Psoas muscle (tissue), 8 donors: Measurements from ENCODE around the gene KIF1A. TPM values are rescaled to one million over a fixed set of nuclear protein-coding genes. Genes with fewer than 3 reads are reported as not detected.

Experiments used
- ATAC-seq, 4 donors: fragments of 200-7000 bp; cut with Tn5 transposase; one replicate each; pipeline ENCODE4 v1.9.1; 2020; ENCODE audit warnings: moderate library complexity in 3 of 4, mild to moderate bottlenecking in 2 of 4
- DNase-seq, 2 donors: peaks; one replicate each; pipeline ENCODE4 v3.0.0-alpha.2; 2020
- H3K27ac ChIP-seq: fragments of 200-600 bp; one replicate; pipeline ENCODE4 v1.8.0; 2022
- H3K27me3 ChIP-seq, 3 donors: fragments of 200-600 bp in 1 of 3; one replicate each; pipeline versions ENCODE4 v1.6.1 to v1.8.0; 2013 to 2022; ENCODE audit warnings: low read length in 2 of 3, mild to moderate bottlenecking in 2 of 3, moderate library complexity in 1 of 3; ENCODE audit not compliant: insufficient read depth in 3 of 3
- H3K36me3 ChIP-seq, 2 donors: fragments of 200-600 bp in 1 of 2; one replicate each; pipeline versions ENCODE4 v1.6.1 to v1.8.0; 2013 to 2022; ENCODE audit warnings: low read depth in 1 of 2, mild to moderate bottlenecking in 1 of 2, moderate library complexity in 1 of 2; ENCODE audit not compliant: insufficient read depth in 1 of 2
- H3K4me1 ChIP-seq: fragments of 200-600 bp; one replicate; pipeline ENCODE4 v1.8.0; 2022
- H3K4me3 ChIP-seq: fragments of 200-600 bp; one replicate; pipeline ENCODE4 v1.8.0; 2022; ENCODE audit warnings: mild to moderate bottlenecking
- H3K9me3 ChIP-seq: fragments of 200-600 bp; one replicate; pipeline ENCODE4 v1.8.0; 2022
- CTCF ChIP-seq: fragments of 200-600 bp; IDR thresholded peaks from one replicate; pipeline ENCODE4 v1.8.0; 2022; ENCODE audit warnings: antibody characterized with exemption
- WGBS, 3 donors: extraction: QIAGEN DNeasy Blood & Tissue Kit; methylation state at CpG; one replicate each; pipeline versions ENCODE4 v1.1.6 to v1.1.7; 2013; 5-methylcytosine and 5-hydroxymethylcytosine counted together
- intact Hi-C, 2 donors: fragments of 100-400 bp; cut with DNase I; formaldehyde crosslinking; loops; one replicate each; pipeline versions ENCODE4 v1.11.0 to v1.14.2; 2022
- polyA plus RNA-seq, 3 donors: library from polyadenylated mRNA; stranded (reverse); fragments of 200-250 nt; gene quantifications; one replicate each; pipeline ENCODE4 v1.2.3, GENCODE V29; 2013
- total RNA-seq, 4 donors: library from RNA; stranded (reverse); fragmentation: NEBNext Ultra II Directional in 2 of 4; extraction: Animal tissue kit (Norgen Biotek cat#: 25700) in 2 of 4; gene quantifications; one replicate each; pipeline versions ENCODE4 v1.2.1 to v1.2.4, GENCODE V29; 2021 to 2023
- donor health status: healthy with polysubstance abuse.
- donor health status: DM: no; HTN: no; CAD: no; lungs with moderate emphysema.
- donor health status: Bipolar disorder and iron deficiency.
- donor health status: healthy.
- donor health status: DM: yes; HTN: yes; CAD: no.
- donor health status: DM: no; HTN: no; CAD: no.
- donor health status: DM: no; HTN: no; CAD: no.
- donor health status: DM: yes; HTN: yes; CAD: no.

The KIF1A gene
- total and polyA plus RNA-seq, 7 donors, result 0.01 to 1.2 (median 0.12) TPM; not detected in 2

GRCh38 chr2:240688553-240688919, 131.5 kb downstream of the KIF1A start:
- Histone ChIP-seq H3K27ac (no peak overlapping the region), H3K4me1 (no peaks in the 10 kb centered on the region), H3K4me3 (no peak overlapping the region), H3K36me3 (no peaks in the 10 kb centered on the region), H3K27me3 (no peaks in the 10 kb centered on the region), H3K9me3 (no peaks in the 10 kb centered on the region)
- intact Hi-C loops, result no loop called here
- no peak for DNase-seq
- ATAC-seq, result no peak
- whole genome bisulfite sequencing, 3 donors, result 95 to 97% (median 96%) methylated on average over 9 of the region's 9 CpGs
- no peak for TF ChIP-seq CTCF

- no peaks in the 10 kb centered on the region for H3K9me3 ChIP-seq
- H3K27me3 ChIP-seq, result no peaks in the 10 kb centered on the region
- DNase-seq, result peak in 1 of 2 donors; percentile 43
- H3K27ac ChIP-seq, result no peak overlapping the region
- TF ChIP-seq CTCF, result no peak
- H3K4me1 ChIP-seq, result no peaks in the 10 kb centered on the region
- ATAC-seq, result no peak
- H3K4me3 ChIP-seq, result no peak overlapping the region
- WGBS, 3 donors, result 85 to 94% (median 90%) methylated on average over 12 to 14 of the region's 14 CpGs
- intact Hi-C loops, result no loop called here
- no peaks in the 10 kb centered on the region for H3K36me3 ChIP-seq
Measured at GRCh38 chr2:240687741-240688552, 132.1 kb downstream of the KIF1A start.

- Histone ChIP-seq H3K9me3 (no peaks in the 10 kb centered on the region), H3K27me3 (peaks cover 0 to 2% (median 0%) of the 10 kb centered on the region in 3 donors), H3K36me3 (no peaks in the 10 kb centered on the region), H3K27ac (no peak overlapping the region), H3K4me3 (no peak overlapping the region), H3K4me1 (no peaks in the 10 kb centered on the region)
- TF ChIP-seq CTCF, result no peak
- DNase-seq, result no peak
- WGBS, 3 donors, result 69 to 79% (median 78%) methylated on average over 18 to 20 of the region's 20 CpGs
- ATAC-seq, result no peak
- intact Hi-C loops, result no loop called here
Measured at GRCh38 chr2:240687045-240687740, 132.8 kb downstream of the KIF1A start.

- TF ChIP-seq CTCF, result no peak
Measured at GRCh38 chr2:240686460-240686859, 133.6 kb downstream of the KIF1A start.

More at GRCh38 chr2:240686460-240686859, 133.6 kb downstream of the KIF1A start:
- Histone ChIP-seq H3K27ac (no peak overlapping the region), H3K4me3 (no peak overlapping the region), H3K27me3 (peaks cover 0 to 2% (median 0%) of the 10 kb centered on the region in 3 donors), H3K36me3 (no peaks in the 10 kb centered on the region), H3K9me3 (no peaks in the 10 kb centered on the region), H3K4me1 (no peaks in the 10 kb centered on the region)
- ATAC-seq, result no peak
- 67 to 77% (median 74%) methylated on average over 6 of the region's 6 CpGs for WGBS, 3 donors
- no peak for DNase-seq
- intact Hi-C loops, result no loop called here
